HepG2 (cell line): ENCODE results near the gene CAMKV. TPM values are rescaled to one million over a fixed set of nuclear protein-coding genes. Genes with fewer than 3 reads are reported as not detected.

Source experiments
- ADNP ChIP-seq: sonication (generic); formaldehyde crosslinking; IDR thresholded peaks from 2 replicates; pipeline ENCODE4 v1.4.0; 2020; ENCODE audit warnings: missing genetic modification reagents
- ATF7 ChIP-seq, 2 experiments: fragments of 450-650 bp in 1 of 2; sonication (generic) in 1 of 2; formaldehyde crosslinking in 1 of 2; IDR thresholded peaks; 2 replicates each; pipeline versions ENCODE4 v1.4.0 to v1.6.1; 2016 to 2020; ENCODE audit warnings: antibody characterized with exemption in 1 of 2, mild to moderate bottlenecking in 1 of 2, missing genetic modification reagents in 1 of 2
- CEBPG ChIP-seq: IDR thresholded peaks from 2 replicates; pipeline ENCODE4 v1.6.1; 2016
- DMAP1 ChIP-seq: IDR thresholded peaks from 2 replicates; pipeline ENCODE4 v1.6.1; 2016
- GPN1 ChIP-seq: sonication (generic); formaldehyde crosslinking; IDR thresholded peaks from 2 replicates; pipeline ENCODE4 v1.5.1; 2020; ENCODE audit warnings: missing genetic modification reagents, borderline replicate concordance
- HDAC1 ChIP-seq: sonication (generic); formaldehyde crosslinking; IDR thresholded peaks from 2 replicates; pipeline ENCODE4 v1.5.1; 2020; ENCODE audit warnings: mild to moderate bottlenecking, missing genetic modification reagents
- KLF9 ChIP-seq: IDR thresholded peaks from 2 replicates; pipeline ENCODE4 v1.6.1; 2016; ENCODE audit warnings: low read depth
- NFAT5 ChIP-seq: sonication (generic); formaldehyde crosslinking; IDR thresholded peaks from 2 replicates; pipeline ENCODE4 v1.4.0; 2020; ENCODE audit warnings: missing genetic modification reagents
- SRY ChIP-seq: sonication (generic); formaldehyde crosslinking; IDR thresholded peaks from 2 replicates; pipeline ENCODE4 v1.8.0; 2022; ENCODE audit warnings: mild to moderate bottlenecking, missing genetic modification reagents
- TFE3 ChIP-seq: IDR thresholded peaks from 2 replicates; pipeline ENCODE4 v1.6.1; 2016
- ZFP41 ChIP-seq: sonication (generic); formaldehyde crosslinking; IDR thresholded peaks from 2 replicates; pipeline ENCODE4 v1.4.0; 2020; ENCODE audit warnings: mild to moderate bottlenecking, missing genetic modification reagents, borderline replicate concordance
- ZNF10 ChIP-seq: sonication (generic); formaldehyde crosslinking; IDR thresholded peaks from 2 replicates; pipeline ENCODE4 v1.4.0; 2020; ENCODE audit warnings: mild to moderate bottlenecking, low read depth, missing genetic modification reagents, borderline replicate concordance
- ZNF256 ChIP-seq: sonication (generic); formaldehyde crosslinking; conservative IDR thresholded peaks from 2 replicates; pipeline ENCODE4 v1.4.0; 2020; ENCODE audit warnings: missing genetic modification reagents
- ZNF441 ChIP-seq: sonication (generic); formaldehyde crosslinking; IDR thresholded peaks from 2 replicates; pipeline ENCODE4 v1.7.0; 2021; ENCODE audit warnings: missing genetic modification reagents, borderline replicate concordance
- ZNF576 ChIP-seq: sonication (generic); formaldehyde crosslinking; IDR thresholded peaks from 2 replicates; pipeline ENCODE4 v1.4.0; 2020; ENCODE audit warnings: mild to moderate bottlenecking, missing genetic modification reagents
- ZNF598 ChIP-seq: sonication (generic); formaldehyde crosslinking; IDR thresholded peaks from 2 replicates; pipeline ENCODE4 v1.5.1; 2020; ENCODE audit warnings: mild to moderate bottlenecking, missing genetic modification reagents, borderline replicate concordance
- ZNF687 ChIP-seq: sonication (generic); formaldehyde crosslinking; IDR thresholded peaks from 2 replicates; pipeline ENCODE4 v1.5.1; 2020; ENCODE audit warnings: mild to moderate bottlenecking, missing genetic modification reagents, moderate library complexity
- ZSCAN31 ChIP-seq: sonication (generic); formaldehyde crosslinking; IDR thresholded peaks from 2 replicates; pipeline ENCODE4 v1.5.0; 2020; ENCODE audit warnings: low read depth, mild to moderate bottlenecking, missing genetic modification reagents
- polyA plus RNA-seq, 8 experiments: library from polyadenylated mRNA; depleted of rRNA in 3 of 8; stranded (reverse) in 7 of 8; unstranded in 1 of 8; fragments of >200 nt; fragmentation: Illumina TruSeq in 4 of 8; extraction: Trizol in 4 of 8; gene quantifications; 2 replicates each; pipeline versions ENCODE4 v1.2.1 to v1.2.3, GENCODE V29; 2011 to 2016; ENCODE audit warnings: low read depth in 4 of 8, missing spikeins in 1 of 8, mixed read lengths in 1 of 8; ENCODE audit not compliant: insufficient read depth in 1 of 8
- total RNA-seq, 5 experiments: library from RNA; depleted of rRNA; stranded (reverse); fragments of >200 nt; fragmentation: Illumina TruSeq; extraction: Trizol; gene quantifications; 2 replicates each; pipeline ENCODE4 v1.2.3, GENCODE V29; 2016; ENCODE audit warnings: low read depth in 1 of 5

Gene CAMKV
- total and polyA plus RNA-seq, 2 of the 13 experiments (the other 11 are each of a cell fraction or from before 2014, with no cell fraction given): 0.13 to 0.15 TPM

- TF ChIP-seq TFE3 (CRISPR knock-in tag) (no peak), DMAP1 (CRISPR knock-in tag) (peak; percentile 38; the same call in 1 of the 2 replicates), ZNF256 (CRISPR knock-in tag) (0 out of 2 replicates have a peak, but pooled peaks have one; percentile 21), GPN1 (CRISPR knock-in tag) (no peak), NFAT5 (CRISPR knock-in tag) (0 out of 2 replicates have a peak, but pooled peaks have one; percentile 43), ZNF576 (peak; percentile 82; the same call in 1 of the 2 replicates), ZNF10 (no peak), ADNP (CRISPR knock-in tag) (no peak), ZSCAN31 (CRISPR knock-in tag) (0 out of 2 replicates have a peak, but pooled peaks have one; percentile 44), ZNF598 (no peak), ATF7 (IDR thresholded peaks at IDR 0.05) (no peak), ATF7 (CRISPR knock-in tag; IDR thresholded peaks at IDR 0.05) (no peak), ZNF441 (CRISPR knock-in tag) (no peak), SRY (peak; percentile 68; the same call in 1 of the 2 replicates), ZFP41 (no peak), ZNF687 (CRISPR knock-in tag) (peak; percentile 91), KLF9 (CRISPR knock-in tag) (0 out of 2 replicates have a peak, but pooled peaks have one; percentile 70), CEBPG (CRISPR knock-in tag) (no peak), HDAC1 (CRISPR knock-in tag) (peak; percentile 99)
These were observed 13.3 kb downstream of the CAMKV start, which contains the start of gene TRAIP (continued) for GRCh38 chr3:49856181-49857005.
